ENCODE results near the gene TAT. TPM values are rescaled to one million over a fixed set of nuclear protein-coding genes. Genes with fewer than 3 reads are reported as not detected.

Gene TAT
- total RNA-seq, 1 donor from 2014 or later, result not detected

GRCh38 chr16:71526111-71526631 is 50.7 kb downstream of the TAT start, which contains the start of gene CHST4:
CHST4 (plus strand) TSS chr16:71526426; CDS start chr16:71536678, 10,252 bp downstream.
- no peak within 1 kb of the TSS for H3K27ac ChIP-seq
- H3F3A ChIP-seq (ENCODE audit: low read depth), result peaks cover 22% of the 10 kb centered on the region
- peaks cover 4% of the 10 kb centered on the region for H4K20me1 ChIP-seq (ENCODE audit: low read depth)
- Mint-ChIP-seq H3K27ac (peak within 1 kb of the TSS; percentile 8), H3K27me3 (ENCODE audit: insufficient read depth, low read depth) (peaks cover 10% of the 10 kb centered on the region), H3K4me3 (peak within 1 kb of the TSS; percentile 61), H3K9me3 (no peaks in the 10 kb centered on the region), H3K4me1 (peaks cover 22% of the 10 kb centered on the region), H3K36me3 (no peaks in the 10 kb centered on the region)
- peaks cover 17% of the 10 kb centered on the region for H3K4me1 ChIP-seq
- no peaks in the 10 kb centered on the region for H3K9me3 ChIP-seq (ENCODE audit: low read depth)
- H3K36me3 ChIP-seq, result no peaks in the 10 kb centered on the region
- no peaks in the 10 kb centered on the region for H3K79me2 ChIP-seq (ENCODE audit: low read depth)
- no peak within 1 kb of the TSS for H3K9ac ChIP-seq
- peaks cover 24% of the 10 kb centered on the region for H3K27me3 ChIP-seq
- H3K4me2 ChIP-seq, result peak within 1 kb of the TSS; percentile 75
- H2AFZ ChIP-seq (replicated peaks), result peak within 1 kb of the TSS; percentile 45
- peak within 1 kb of the TSS; percentile 38 for H3K4me3 ChIP-seq
- peak; percentile 68 for DNase-seq (ENCODE audit: low spot score)
- peak; percentile 24 for TF ChIP-seq EZH2phosphoT487 (IDR thresholded peaks at IDR 0.05)
- TF ChIP-seq CTCF (IDR thresholded peaks at IDR 0.05), result no peak

DNA sequence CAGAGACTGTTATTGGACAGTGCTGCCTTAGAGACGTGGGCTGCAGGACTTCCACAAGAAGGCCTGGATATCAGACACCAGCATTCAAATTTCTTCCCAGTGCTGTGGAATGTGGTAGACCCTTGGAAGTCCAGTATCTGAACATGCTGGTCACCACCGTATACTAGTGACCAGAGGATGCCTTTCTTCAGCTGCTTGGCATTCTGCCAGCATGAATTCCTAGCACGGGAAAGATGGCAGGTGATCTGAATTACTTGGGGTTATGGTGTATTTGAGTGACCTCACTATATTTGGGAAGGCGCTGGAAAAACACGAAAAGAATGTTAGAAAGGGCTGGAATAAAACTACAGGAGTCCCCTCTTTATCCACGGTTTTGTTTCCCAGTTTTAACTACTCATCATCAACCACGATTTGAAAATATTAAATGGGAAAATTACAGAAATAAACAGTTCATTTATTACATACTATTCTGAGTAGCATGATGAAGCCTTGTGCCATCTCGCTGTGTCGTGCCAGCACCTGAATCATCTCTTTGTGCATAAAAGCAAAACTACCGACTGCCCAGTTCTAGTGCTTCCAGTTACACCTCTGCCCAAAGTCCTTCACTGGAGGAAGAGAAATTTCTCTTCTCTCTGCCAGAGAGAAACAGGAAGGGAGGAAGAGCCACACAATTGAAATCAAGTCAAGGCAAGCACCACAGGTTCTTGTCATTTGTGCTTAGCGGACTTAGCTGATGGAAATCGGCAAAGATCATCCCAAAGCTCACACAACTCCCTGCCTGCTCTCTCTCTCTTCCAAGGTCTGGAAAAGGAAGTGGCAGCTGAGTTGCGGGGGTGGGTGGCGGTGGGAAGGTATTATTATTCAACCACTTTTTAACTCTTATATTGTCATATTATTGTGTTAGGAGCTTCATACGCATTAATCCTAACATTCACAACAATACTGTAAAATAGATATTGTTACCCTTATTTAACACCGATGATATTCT is 52.0 kb downstream of the TAT start:
- Mint-ChIP-seq H3K36me3 (no peaks in the 10 kb centered on the region), H3K4me3 (no peak overlapping the region), H3K27ac (no peak overlapping the region), H3K27me3 (ENCODE audit: insufficient read depth, low read depth) (peaks cover 9% of the 10 kb centered on the region), H3K4me1 (peaks cover 22% of the 10 kb centered on the region), H3K9me3 (no peaks in the 10 kb centered on the region)
- H4K20me1 ChIP-seq (ENCODE audit: low read depth), result peaks cover 4% of the 10 kb centered on the region
- H3F3A ChIP-seq (ENCODE audit: low read depth), result peaks cover 22% of the 10 kb centered on the region
- no peak for DNase-seq (ENCODE audit: low spot score)
- TF ChIP-seq EZH2 (IDR thresholded peaks at IDR 0.05) (no peak), EZH2phosphoT487 (IDR thresholded peaks at IDR 0.05) (no peak), CTCF (IDR thresholded peaks at IDR 0.05) (no peak)
- no peak overlapping the region for H3K27ac ChIP-seq
- no peak overlapping the region for H3K4me2 ChIP-seq
- H3K4me1 ChIP-seq, result peaks cover 17% of the 10 kb centered on the region
- no peaks in the 10 kb centered on the region for H3K79me2 ChIP-seq (ENCODE audit: low read depth)
- no peaks in the 10 kb centered on the region for H3K9me3 ChIP-seq (ENCODE audit: low read depth)
- no peak overlapping the region for H3K9ac ChIP-seq
- H3K36me3 ChIP-seq, result no peaks in the 10 kb centered on the region
- H3K27me3 ChIP-seq, result peaks cover 24% of the 10 kb centered on the region
- no peak overlapping the region for H3K4me3 ChIP-seq
- no peak overlapping the region for H2AFZ ChIP-seq (replicated peaks)

- Histone ChIP-seq H3K9me3 (ENCODE audit: low read depth) (no peaks in the 10 kb centered on the region), H2AFZ (replicated peaks) (no peak overlapping the region), H3K4me3 (no peak overlapping the region), H3K4me2 (no peak overlapping the region), H3K36me3 (no peaks in the 10 kb centered on the region), H3K27me3 (peaks cover 13% of the 10 kb centered on the region), H3F3A (ENCODE audit: low read depth) (peaks cover 6% of the 10 kb centered on the region), H3K4me1 (peaks cover 4% of the 10 kb centered on the region), H4K20me1 (ENCODE audit: low read depth) (no peaks in the 10 kb centered on the region), H3K79me2 (ENCODE audit: low read depth) (no peaks in the 10 kb centered on the region), H3K9ac (no peak overlapping the region), H3K27ac (no peak overlapping the region)
- no peaks in the 10 kb centered on the region for H3K36me3 Mint-ChIP-seq
- peaks cover 5% of the 10 kb centered on the region for H3K4me1 Mint-ChIP-seq
- no peak overlapping the region for H3K4me3 Mint-ChIP-seq
- H3K27me3 Mint-ChIP-seq (ENCODE audit: insufficient read depth, low read depth), result peaks cover 7% of the 10 kb centered on the region
- no peaks in the 10 kb centered on the region for H3K9me3 Mint-ChIP-seq
- no peak overlapping the region for H3K27ac Mint-ChIP-seq
- DNase-seq (ENCODE audit: low spot score), result no peak
- TF ChIP-seq EZH2phosphoT487 (IDR thresholded peaks at IDR 0.05) (no peak), EZH2 (IDR thresholded peaks at IDR 0.05) (no peak), CTCF (IDR thresholded peaks at IDR 0.05) (no peak)
Measured at GRCh38 chr16:71520550-71520949, 56.3 kb downstream of the TAT start.

Small RNAs within 50 kb of the gene (small RNA-seq; reads per million reads assigned to genes)
- not detected for gene RNU6-1061P

Other genes with a start within 250 kb of the TAT start
- 0.62 TPM in 1 of 2 replicates, not detected in the other for gene CALB2, start 218.4 kb downstream of the TAT start, total RNA-seq (ENCODE audit: low replicate concordance)
- gene TLE7, start 135.0 kb downstream of the TAT start, total RNA-seq (ENCODE audit: low replicate concordance), result not detected in 2 replicates
- 13.8 and 18.2 TPM in 2 replicates for gene ZNF23, start 114.8 kb downstream of the TAT start, total RNA-seq (ENCODE audit: low replicate concordance)
- 10.3 and 13.9 TPM in 2 replicates for gene ZNF19, start 87.8 kb downstream of the TAT start, total RNA-seq (ENCODE audit: low replicate concordance)
- 0.09 TPM in 1 of 2 replicates, not detected in the other for gene CHST4, start 50.7 kb downstream of the TAT start, total RNA-seq (ENCODE audit: low replicate concordance)
- gene MARVELD3, start 49.1 kb upstream of the TAT start, total RNA-seq (ENCODE audit: low replicate concordance), result 2.0 and 2.2 TPM in 2 replicates
- 11.7 and 12.9 TPM in 2 replicates for gene PHLPP2, start 147.6 kb upstream of the TAT start, total RNA-seq (ENCODE audit: low replicate concordance)
- 59.3 and 72.6 TPM in 2 replicates for gene AP1G1, start 231.7 kb upstream of the TAT start, total RNA-seq (ENCODE audit: low replicate concordance)

Measured in neural progenitor cell (in vitro differentiated cells).